Naive B cell (primary cell): ENCODE data around the gene WNT1. TPM values are rescaled to one million over a fixed set of nuclear protein-coding genes. Genes with fewer than 3 reads are reported as not detected.

ENCODE experiments used
- ATAC-seq, 2 donors: fragments of 150-1000 bp; cut with Tn5 transposase; 2 replicates each; pipeline ENCODE4 v1.10.0; 2021; ENCODE audit warnings: low read depth in 2 of 2, mild to moderate bottlenecking in 2 of 2, moderate library complexity in 2 of 2
- DNase-seq: peaks from one replicate; pipeline ENCODE4 v3.0.0; 2022
- H3K27ac Mint-ChIP-seq, 6 donors: one replicate each; pipeline ENCODE4 v1.8.0; 2020 to 2022; ENCODE audit warnings: mild to moderate bottlenecking in 6 of 6, mixed read lengths in 6 of 6, moderate library complexity in 5 of 6, inconsistent platforms in 2 of 6
- H3K27me3 Mint-ChIP-seq, 3 donors: one replicate each; pipeline ENCODE4 v1.8.0; 2021 to 2022; ENCODE audit warnings: mixed read lengths in 3 of 3, mild to moderate bottlenecking in 1 of 3
- H3K36me3 Mint-ChIP-seq, 2 donors: one replicate each; pipeline ENCODE4 v1.8.0; 2020 to 2022; ENCODE audit warnings: mixed read lengths in 2 of 2, inconsistent platforms in 1 of 2, mild to moderate bottlenecking in 1 of 2
- H3K4me1 Mint-ChIP-seq, 3 donors: one replicate each; pipeline ENCODE4 v1.8.0; 2020 to 2022; ENCODE audit warnings: mixed read lengths in 3 of 3, inconsistent platforms in 1 of 3, mild to moderate bottlenecking in 1 of 3, moderate library complexity in 1 of 3
- H3K4me3 Mint-ChIP-seq, 8 donors: one replicate each; pipeline ENCODE4 v1.8.0; 2020 to 2022; ENCODE audit warnings: mild to moderate bottlenecking in 8 of 8, mixed read lengths in 8 of 8, moderate library complexity in 8 of 8, inconsistent platforms in 2 of 8
- H3K9me3 Mint-ChIP-seq, 7 donors: one replicate each; pipeline ENCODE4 v1.8.0; 2020 to 2022; ENCODE audit warnings: mixed read lengths in 7 of 7, mild to moderate bottlenecking in 5 of 7, inconsistent platforms in 2 of 7, moderate library complexity in 1 of 7
- polyA plus RNA-seq, 6 donors: library from polyadenylated mRNA; unstranded; fragments of 300-500 nt; fragmentation: Illumina TruSeq; gene quantifications; one replicate each; pipeline ENCODE4 v1.2.3, GENCODE V29; 2021; ENCODE audit warnings: low read depth in 6 of 6

WNT1 gene
- polyA plus RNA-seq, 6 donors from 2014 or later: 0.23 TPM; not detected in 5

DNA sequence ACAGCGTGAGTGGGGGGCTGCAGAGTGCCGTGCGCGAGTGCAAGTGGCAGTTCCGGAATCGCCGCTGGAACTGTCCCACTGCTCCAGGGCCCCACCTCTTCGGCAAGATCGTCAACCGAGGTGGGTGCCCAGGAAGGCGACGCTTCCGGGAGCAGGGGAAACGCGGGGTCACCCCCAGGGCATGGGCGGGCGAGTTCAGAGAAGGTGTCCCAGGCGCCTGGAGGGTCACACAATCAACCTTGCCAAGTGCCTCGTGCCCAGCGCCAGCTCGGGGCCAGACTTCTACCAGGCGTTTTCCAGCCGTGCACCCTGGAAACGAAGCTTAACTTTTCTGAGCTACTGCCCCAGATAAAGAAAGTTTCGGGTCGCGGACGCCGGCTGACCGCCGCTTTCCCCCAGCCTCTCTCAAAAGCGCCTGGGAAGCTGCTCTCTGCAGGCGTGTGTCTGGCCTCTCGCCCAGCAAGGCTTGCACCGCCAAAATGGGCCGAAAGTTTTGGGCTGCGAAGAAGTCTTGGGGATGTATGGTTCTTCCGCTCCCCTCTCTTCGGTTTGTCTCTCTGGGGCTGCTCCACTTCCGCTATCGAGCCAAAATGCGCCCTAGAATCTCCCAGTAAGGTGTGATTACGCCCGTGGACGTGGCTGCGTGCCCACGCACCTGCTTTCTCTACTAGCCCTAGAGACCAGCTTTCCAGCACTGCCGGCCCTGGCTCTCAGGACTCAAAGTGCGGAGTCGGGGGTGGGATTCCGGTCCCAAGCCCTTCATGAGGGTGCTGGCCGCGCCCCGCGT, 1.7 kb downstream of the WNT1 start:
- H3K4me3 Mint-ChIP-seq: peak overlapping the region; percentile 84 to 94 (median 92)
- H3K9me3 Mint-ChIP-seq: no peaks in the 10 kb centered on the region
- H3K36me3 Mint-ChIP-seq: peaks cover 0 to 15% of the 10 kb centered on the region in 2 donors
- ATAC-seq: peak; percentile 18 to 26
- peak; percentile 50 for DNase-seq
- H3K27me3 Mint-ChIP-seq: peaks cover 57 to 78% (median 78%) of the 10 kb centered on the region in 3 donors
- H3K4me1 Mint-ChIP-seq: peaks cover 46 to 48% (median 47%) of the 10 kb centered on the region in 3 donors
- H3K27ac Mint-ChIP-seq: peak overlapping the region in 5 of 6 donors; percentile 48 to 78 (median 70)

DNA sequence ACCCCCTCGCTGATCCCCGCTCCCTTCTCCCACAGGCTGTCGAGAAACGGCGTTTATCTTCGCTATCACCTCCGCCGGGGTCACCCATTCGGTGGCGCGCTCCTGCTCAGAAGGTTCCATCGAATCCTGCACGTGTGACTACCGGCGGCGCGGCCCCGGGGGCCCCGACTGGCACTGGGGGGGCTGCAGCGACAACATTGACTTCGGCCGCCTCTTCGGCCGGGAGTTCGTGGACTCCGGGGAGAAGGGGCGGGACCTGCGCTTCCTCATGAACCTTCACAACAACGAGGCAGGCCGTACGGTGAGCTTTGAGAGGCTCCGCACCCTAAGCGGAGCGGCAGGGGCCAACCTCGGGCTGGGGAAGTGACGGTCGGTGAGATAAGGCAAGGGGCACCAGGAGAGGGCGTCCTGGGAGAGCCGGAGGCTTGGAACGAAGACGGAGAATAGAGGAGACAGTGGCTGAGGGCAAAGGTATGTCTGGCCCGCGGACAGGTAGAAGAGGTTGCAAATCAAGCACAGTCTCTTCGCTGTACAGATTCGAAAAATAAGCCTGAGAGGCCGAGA, 2.3 kb downstream of the WNT1 start:
- Mint-ChIP-seq H3K4me1 (peaks cover 46 to 48% (median 47%) of the 10 kb centered on the region in 3 donors), H3K27me3 (peaks cover 55 to 78% (median 78%) of the 10 kb centered on the region in 3 donors), H3K36me3 (peaks cover 0 to 15% of the 10 kb centered on the region in 2 donors), H3K4me3 (peak overlapping the region; percentile 84 to 94 (median 92)), H3K9me3 (no peaks in the 10 kb centered on the region), H3K27ac (peak overlapping the region; percentile 24 to 95 (median 70))
- ATAC-seq: peak; percentile 7 to 10
- DNase-seq: no peak

DNA sequence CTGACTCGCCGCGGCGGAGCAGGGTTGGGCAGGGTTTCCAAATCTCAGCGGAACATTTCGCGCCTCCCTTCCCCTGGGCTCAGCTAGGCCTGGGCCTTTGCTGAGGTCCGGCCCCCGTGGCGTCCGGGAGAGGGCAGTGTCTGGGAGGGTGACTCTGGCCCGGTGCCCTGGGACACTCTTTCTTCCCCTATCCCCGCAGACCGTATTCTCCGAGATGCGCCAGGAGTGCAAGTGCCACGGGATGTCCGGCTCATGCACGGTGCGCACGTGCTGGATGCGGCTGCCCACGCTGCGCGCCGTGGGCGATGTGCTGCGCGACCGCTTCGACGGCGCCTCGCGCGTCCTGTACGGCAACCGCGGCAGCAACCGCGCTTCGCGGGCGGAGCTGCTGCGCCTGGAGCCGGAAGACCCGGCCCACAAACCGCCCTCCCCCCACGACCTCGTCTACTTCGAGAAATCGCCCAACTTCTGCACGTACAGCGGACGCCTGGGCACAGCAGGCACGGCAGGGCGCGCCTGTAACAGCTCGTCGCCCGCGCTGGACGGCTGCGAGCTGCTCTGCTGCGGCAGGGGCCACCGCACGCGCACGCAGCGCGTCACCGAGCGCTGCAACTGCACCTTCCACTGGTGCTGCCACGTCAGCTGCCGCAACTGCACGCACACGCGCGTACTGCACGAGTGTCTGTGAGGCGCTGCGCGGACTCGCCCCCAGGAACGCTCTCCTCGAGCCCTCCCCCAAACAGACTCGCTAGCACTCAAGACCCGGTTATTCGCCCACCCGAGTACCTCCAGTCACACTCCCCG, 3.0 kb downstream of the WNT1 start:
- peak overlapping the region in 5 of 6 donors; percentile 24 to 97 (median 81) for H3K27ac Mint-ChIP-seq
- H3K9me3 Mint-ChIP-seq: no peaks in the 10 kb centered on the region
- ATAC-seq: peak; percentile 23 to 32
- H3K4me1 Mint-ChIP-seq: peaks cover 46 to 48% (median 47%) of the 10 kb centered on the region in 3 donors
- H3K27me3 Mint-ChIP-seq: peaks cover 52 to 78% (median 78%) of the 10 kb centered on the region in 3 donors
- peak; percentile 40 for DNase-seq
- H3K36me3 Mint-ChIP-seq: peaks cover 0 to 15% of the 10 kb centered on the region in 2 donors
- peak overlapping the region; percentile 84 to 94 (median 92) for H3K4me3 Mint-ChIP-seq

DNA sequence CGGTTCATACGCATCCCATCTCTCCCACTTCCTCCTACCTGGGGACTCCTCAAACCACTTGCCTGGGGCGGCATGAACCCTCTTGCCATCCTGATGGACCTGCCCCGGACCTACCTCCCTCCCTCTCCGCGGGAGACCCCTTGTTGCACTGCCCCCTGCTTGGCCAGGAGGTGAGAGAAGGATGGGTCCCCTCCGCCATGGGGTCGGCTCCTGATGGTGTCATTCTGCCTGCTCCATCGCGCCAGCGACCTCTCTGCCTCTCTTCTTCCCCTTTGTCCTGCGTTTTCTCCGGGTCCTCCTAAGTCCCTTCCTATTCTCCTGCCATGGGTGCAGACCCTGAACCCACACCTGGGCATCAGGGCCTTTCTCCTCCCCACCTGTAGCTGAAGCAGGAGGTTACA, 3.6 kb downstream of the WNT1 start:
- Mint-ChIP-seq H3K36me3 (peaks cover 0 to 15% of the 10 kb centered on the region in 2 donors), H3K27ac (peak overlapping the region in 5 of 6 donors; percentile 28 to 97 (median 87)), H3K4me1 (peaks cover 46 to 48% (median 47%) of the 10 kb centered on the region in 3 donors), H3K9me3 (no peaks in the 10 kb centered on the region), H3K27me3 (peaks cover 47 to 78% (median 78%) of the 10 kb centered on the region in 3 donors), H3K4me3 (peak overlapping the region; percentile 73 to 94 (median 90))
- no peak for ATAC-seq
- DNase-seq: no peak

DNA sequence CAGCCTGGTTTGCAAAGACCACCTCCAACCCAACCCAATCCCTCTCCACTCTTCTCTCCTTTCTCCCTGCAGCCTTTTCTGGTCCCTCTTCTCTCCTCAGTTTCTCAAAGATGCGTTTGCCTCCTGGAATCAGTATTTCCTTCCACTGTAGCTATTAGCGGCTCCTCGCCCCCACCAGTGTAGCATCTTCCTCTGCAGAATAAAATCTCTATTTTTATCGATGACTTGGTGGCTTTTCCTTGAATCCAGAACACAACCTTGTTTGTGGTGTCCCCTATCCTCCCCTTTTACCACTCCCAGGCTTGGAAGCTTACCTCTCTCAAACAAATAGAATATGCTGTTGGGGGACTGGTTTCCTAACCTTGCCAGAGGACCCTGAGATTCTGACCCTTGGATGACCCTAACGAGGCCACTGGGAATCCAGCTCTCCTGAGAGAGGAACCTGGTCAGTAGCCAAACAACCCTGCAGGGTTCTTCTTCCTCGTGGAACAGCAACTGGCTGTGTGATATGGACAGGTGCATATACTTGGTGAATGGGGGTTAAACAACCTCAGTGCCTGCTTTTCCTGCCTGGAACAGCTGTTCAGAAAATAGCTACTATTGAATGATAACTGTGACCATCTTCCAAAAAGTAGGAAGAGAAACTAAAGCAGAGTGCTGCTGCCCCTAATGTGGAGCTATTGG, 4.4 kb downstream of the WNT1 start:
- Mint-ChIP-seq H3K27me3 (peaks cover 43 to 78% (median 78%) of the 10 kb centered on the region in 3 donors), H3K4me3 (peak overlapping the region in 7 of 8 donors; percentile 45 to 92 (median 89)), H3K27ac (peak overlapping the region in 5 of 6 donors; percentile 34 to 92 (median 87)), H3K4me1 (peaks cover 39 to 43% (median 40%) of the 10 kb centered on the region in 3 donors), H3K36me3 (peaks cover 0 to 15% of the 10 kb centered on the region in 2 donors), H3K9me3 (no peaks in the 10 kb centered on the region)
- DNase-seq (no peak), ATAC-seq (no peak)

DNA sequence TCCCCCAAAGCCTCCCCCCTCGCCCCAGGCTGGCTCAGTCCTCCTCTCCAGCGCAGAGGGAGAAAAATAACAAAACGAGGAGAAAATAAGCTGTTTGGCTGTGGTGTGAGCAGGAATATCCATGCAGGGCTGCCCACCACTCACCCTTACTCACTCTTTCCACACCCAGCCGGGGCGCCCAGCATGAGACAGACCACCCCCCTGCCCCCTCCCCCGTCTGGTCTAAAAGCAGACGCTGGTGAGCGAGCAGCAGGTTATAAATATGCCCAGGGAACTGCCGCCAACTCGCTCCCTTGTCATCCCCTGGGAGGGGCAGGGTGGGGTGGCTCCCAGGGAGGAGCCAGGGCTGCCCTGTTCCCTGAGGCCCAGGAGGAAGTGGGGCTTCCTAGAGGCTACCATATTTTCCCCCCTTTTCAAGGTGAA, 7.4 kb downstream of the WNT1 start:
- DNase-seq (no peak), ATAC-seq (no peak)
- peaks cover 17 to 26% (median 19%) of the 10 kb centered on the region in 3 donors for H3K4me1 Mint-ChIP-seq
- no peak overlapping the region for H3K27ac Mint-ChIP-seq
- no peaks in the 10 kb centered on the region for H3K9me3 Mint-ChIP-seq
- no peak overlapping the region for H3K4me3 Mint-ChIP-seq
- peaks cover 0 to 4% of the 10 kb centered on the region in 2 donors for H3K36me3 Mint-ChIP-seq
- H3K27me3 Mint-ChIP-seq: peaks cover 53 to 88% (median 88%) of the 10 kb centered on the region in 3 donors

DNA sequence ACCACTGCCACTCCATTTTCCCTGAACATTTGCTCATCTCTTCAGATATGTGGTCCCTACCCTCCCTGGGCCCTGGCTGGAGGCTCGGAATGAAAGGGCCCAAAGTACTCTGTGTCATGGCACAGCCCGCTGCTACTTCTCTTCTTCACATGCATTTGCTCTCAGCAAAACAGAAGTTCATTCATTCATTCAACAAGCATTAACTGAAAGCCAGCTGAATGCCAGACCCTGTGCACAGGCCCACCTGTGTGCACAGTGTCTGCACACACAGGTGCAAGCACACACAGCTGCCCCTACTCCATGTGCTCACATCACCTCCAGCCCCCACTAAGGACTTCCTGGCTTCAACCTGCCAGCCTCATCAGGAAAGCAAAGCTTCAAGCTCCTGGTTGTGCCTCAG, 7.8 kb downstream of the WNT1 start:
- Mint-ChIP-seq H3K27me3 (peaks cover 57 to 90% (median 88%) of the 10 kb centered on the region in 3 donors), H3K4me3 (no peak overlapping the region), H3K4me1 (peaks cover 13 to 22% (median 15%) of the 10 kb centered on the region in 3 donors), H3K9me3 (no peaks in the 10 kb centered on the region), H3K36me3 (peaks cover 0 to under 1% of the 10 kb centered on the region in 2 donors), H3K27ac (peak overlapping the region in 1 of 6 donors; percentile 8)
- DNase-seq (no peak), ATAC-seq (no peak)

DNA sequence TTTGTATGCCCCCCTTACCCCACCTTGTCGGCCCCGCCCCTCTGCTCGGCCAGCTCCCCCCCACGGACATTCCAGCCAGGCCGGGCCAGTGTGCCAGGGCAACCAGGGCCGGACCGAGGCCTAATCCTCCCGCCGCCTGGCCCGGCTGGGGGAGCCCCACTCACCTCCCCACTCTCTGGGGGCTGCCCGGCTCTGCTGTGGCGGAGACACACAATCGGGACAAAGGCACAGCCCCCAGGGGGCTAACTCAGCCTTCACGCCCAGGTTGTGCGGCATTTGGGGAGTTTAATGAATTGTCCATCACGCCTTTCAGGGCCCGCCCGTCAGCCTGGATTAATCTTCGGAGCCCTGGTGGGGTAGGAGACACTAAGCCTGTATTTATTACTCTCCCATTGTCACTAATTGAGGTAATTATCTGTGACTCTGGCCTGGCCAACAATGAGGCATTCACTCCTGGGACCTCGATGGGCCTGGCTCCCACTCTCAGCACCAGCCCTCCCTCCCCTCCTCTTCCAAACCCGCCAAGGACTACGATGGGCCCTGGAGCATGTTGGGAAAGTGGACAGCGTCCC, 8.7 kb downstream of the WNT1 start:
- no peak for DNase-seq
- peaks cover 58 to 85% (median 84%) of the 10 kb centered on the region in 3 donors for H3K27me3 Mint-ChIP-seq

DNA sequence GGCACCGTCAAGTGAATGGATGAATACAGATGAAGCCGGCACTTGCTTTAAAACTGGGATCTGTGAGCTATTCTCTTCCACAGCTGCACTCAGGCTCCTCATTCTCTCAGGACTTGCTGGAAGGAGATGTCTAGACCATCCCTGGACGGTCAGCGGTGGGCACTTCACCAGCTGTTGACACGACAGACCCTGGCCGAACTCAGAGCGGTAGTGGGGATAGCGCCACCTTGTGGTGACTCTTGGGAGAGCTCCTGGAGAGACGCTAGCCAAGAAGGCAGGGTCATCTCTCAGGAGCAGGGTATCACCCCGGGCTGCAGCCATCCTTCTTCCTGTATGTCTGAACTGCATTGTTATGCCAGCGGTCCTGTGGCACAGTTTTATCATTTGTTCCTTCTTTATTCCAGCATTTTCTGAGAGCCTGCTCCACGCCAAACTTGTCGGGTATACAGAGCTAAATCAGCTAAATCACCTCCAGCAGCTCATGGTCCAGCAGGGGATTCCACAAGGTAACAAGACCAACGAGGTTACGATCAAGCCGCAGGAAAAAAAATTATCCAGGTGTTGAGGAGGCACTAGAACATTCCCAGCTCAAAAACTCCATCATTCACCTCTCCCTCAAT, 10.0 kb downstream of the WNT1 start:
- peak; percentile 74 to 75 for ATAC-seq
- peak; percentile 56 for DNase-seq
- Mint-ChIP-seq H3K36me3 (no peaks in the 10 kb centered on the region), H3K4me1 (peaks cover 0 to 6% (median 0%) of the 10 kb centered on the region in 3 donors), H3K4me3 (no peak overlapping the region), H3K9me3 (no peaks in the 10 kb centered on the region), H3K27me3 (peaks cover 54 to 75% (median 74%) of the 10 kb centered on the region in 3 donors), H3K27ac (peak overlapping the region in 1 of 6 donors; percentile 55)

More for the DNA sequence above, 8.7 kb downstream of the WNT1 start:
- Mint-ChIP-seq H3K36me3 (no peaks in the 10 kb centered on the region), H3K4me3 (no peak overlapping the region), H3K9me3 (no peaks in the 10 kb centered on the region), H3K27ac (no peak overlapping the region), H3K4me1 (peaks cover 4 to 14% (median 7%) of the 10 kb centered on the region in 3 donors)
- no peak for ATAC-seq

DNA sequence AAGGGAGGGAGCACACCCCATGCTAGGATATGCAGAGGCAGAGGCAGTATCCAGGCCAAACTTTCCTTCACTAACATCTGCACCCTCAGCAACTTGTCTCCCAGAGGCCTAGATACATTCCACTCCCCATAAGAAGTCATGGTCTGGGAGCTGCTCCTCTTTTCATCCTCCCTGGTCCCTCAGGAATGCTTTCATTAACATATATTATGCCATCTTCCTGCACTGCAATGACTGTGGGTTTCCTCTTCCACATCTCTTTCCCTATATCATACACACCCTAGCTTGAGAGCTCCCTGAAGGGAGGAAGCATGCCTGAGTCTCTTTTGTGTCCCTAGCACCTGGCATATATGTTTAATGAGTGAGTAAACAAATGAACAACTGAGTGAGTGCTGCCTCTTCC, 12.4 kb downstream of the WNT1 start:
- H3K27ac Mint-ChIP-seq: no peak overlapping the region
- H3K4me3 Mint-ChIP-seq: no peak overlapping the region
- no peaks in the 10 kb centered on the region for H3K36me3 Mint-ChIP-seq
- H3K4me1 Mint-ChIP-seq: peaks cover 7 to 12% (median 11%) of the 10 kb centered on the region in 3 donors
- peaks cover 50 to 81% (median 77%) of the 10 kb centered on the region in 3 donors for H3K27me3 Mint-ChIP-seq
- no peak for ATAC-seq
- H3K9me3 Mint-ChIP-seq: peaks cover 0 to 2% (median 0%) of the 10 kb centered on the region in 7 donors
- no peak for DNase-seq

DNA sequence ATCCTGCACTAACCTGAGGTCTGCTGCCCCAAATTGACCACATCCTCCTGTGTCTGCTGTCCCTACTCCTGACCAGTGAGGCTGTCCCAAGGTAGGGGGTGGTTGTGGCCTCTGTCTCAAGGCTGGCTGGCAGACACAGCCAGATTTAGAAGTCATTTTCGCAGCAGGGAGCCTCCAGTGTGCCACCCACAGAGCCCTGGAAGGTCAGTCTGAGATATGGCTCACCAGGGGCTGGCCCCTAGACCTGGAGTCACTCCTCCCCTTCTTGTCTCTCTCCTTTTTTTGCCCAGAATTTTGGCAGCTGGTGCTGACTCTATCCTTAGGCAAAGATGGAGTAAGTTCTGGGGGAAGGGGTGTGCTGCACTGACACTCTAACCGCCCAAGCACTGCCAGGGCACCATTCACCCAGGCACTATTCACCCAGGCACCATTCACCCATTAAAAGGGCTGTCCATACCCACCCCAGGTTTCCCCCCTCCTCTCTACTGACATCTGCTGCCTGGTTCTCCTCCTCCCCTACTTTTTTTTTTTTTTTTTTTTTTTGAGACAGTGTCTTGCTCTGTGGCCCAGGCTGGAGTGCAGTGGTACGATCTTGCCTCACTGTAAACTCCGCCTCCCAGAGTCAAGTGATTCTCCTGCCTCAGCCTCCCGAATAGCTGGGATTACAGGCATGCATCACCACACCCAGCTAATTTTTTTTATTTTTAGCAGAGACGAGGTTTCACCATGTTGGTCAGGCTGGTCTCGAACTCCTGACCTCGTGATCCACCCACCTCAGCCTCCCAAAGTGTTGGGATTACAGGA, 13.3 kb downstream of the WNT1 start:
- DNase-seq (no peak), ATAC-seq (peak; percentile 16 to 22)
- peaks cover 48 to 81% (median 76%) of the 10 kb centered on the region in 3 donors for H3K27me3 Mint-ChIP-seq
- no peaks in the 10 kb centered on the region for H3K36me3 Mint-ChIP-seq
- H3K4me3 Mint-ChIP-seq: no peak overlapping the region
- peaks cover 0 to 2% (median 0%) of the 10 kb centered on the region in 7 donors for H3K9me3 Mint-ChIP-seq
- H3K27ac Mint-ChIP-seq: no peak overlapping the region
- H3K4me1 Mint-ChIP-seq: peaks cover 14 to 19% (median 17%) of the 10 kb centered on the region in 3 donors
